GM12878 (cell line): ENCODE data around the gene SYNJ2. TPM values are rescaled to one million over a fixed set of nuclear protein-coding genes. Genes with fewer than 3 reads are reported as not detected.

ENCODE experiments used
- ATAC-seq: fragments of 200-7000 bp; cut with Tn5 transposase; 3 replicates; pipeline ENCODE4 v1.9.1; 2020; ENCODE audit warnings: mild to moderate bottlenecking, moderate library complexity
- BruUV-seq: library from RNA; stranded (reverse); fragments of 400-500 nt; replicated peaks from 2 replicates; lab custom pipeline; 2021; lab: Mats Ljungman, UMichigan
- CTCF ChIA-PET: fragments of 300-600 bp; sonication (Branson Sonifier 250); formaldehyde crosslinking; extraction: SDS; loops from one replicate; lab custom pipeline; 2021; ENCODE audit warnings: inconsistent platforms; lab: Yijun Ruan, JAX
- POLR2A ChIA-PET: fragments of 350-600 bp; formaldehyde crosslinking; extraction: SDS; loops from one replicate; lab custom pipeline; 2021; ENCODE audit warnings: inconsistent platforms; lab: Charles Lee
- RAD21 ChIA-PET: fragments of 300-600 bp; sonication (Branson Sonifier 250); formaldehyde crosslinking; loops from one replicate; lab custom pipeline; 2023; ENCODE audit warnings: antibody characterized with exemption; ENCODE audit not compliant: unreplicated experiment; lab: Charles Lee
- SMC1A ChIA-PET: fragments of 300-600 bp; sonication (Branson Sonifier 250); formaldehyde crosslinking; loops from one replicate; lab custom pipeline; 2023; ENCODE audit not compliant: unreplicated experiment, uncharacterized antibody; lab: Charles Lee
- DNase-seq: peaks from one replicate; pipeline ENCODE4 v3.0.0-alpha.2; 2011; ENCODE audit warnings: low read depth, low spot score
- FAIRE-seq: peaks from 3 replicates; lab custom pipeline; 2011; peaks lifted over from hg19 to GRCh38; lab: Jason Lieb, UNC
- H2AFZ ChIP-seq: 2 replicates; pipeline ENCODE4 v1.6.0; 2011; ENCODE audit warnings: low read depth, low read length, control low read depth; ENCODE audit not compliant: control insufficient read depth
- H3K27ac ChIP-seq: 2 replicates; pipeline ENCODE4 v1.5.1; 2011; ENCODE audit warnings: control low read depth; ENCODE audit not compliant: control insufficient read depth, insufficient read depth
- H3K27me3 ChIP-seq, 2 experiments: replicated peaks in 1 of 2; 2 replicates each; pipeline versions ENCODE4 v1.6.0 to v1.6.1; 2011; ENCODE audit warnings: low read length in 1 of 2; ENCODE audit not compliant: control insufficient read depth in 2 of 2, insufficient read depth in 2 of 2
- H3K36me3 ChIP-seq, 2 experiments: 2 replicates each; pipeline ENCODE4 v1.5.1; 2011; ENCODE audit warnings: low read length in 1 of 2; ENCODE audit not compliant: control insufficient read depth in 2 of 2, insufficient read depth in 2 of 2
- H3K4me1 ChIP-seq: 2 replicates; pipeline ENCODE4 v1.6.1; 2011; ENCODE audit warnings: mild to moderate bottlenecking, low read length, moderate library complexity, mixed read lengths; ENCODE audit not compliant: control insufficient read depth, insufficient read depth
- H3K4me2 ChIP-seq: 2 replicates; pipeline ENCODE4 v1.6.0; 2011; ENCODE audit warnings: control low read depth; ENCODE audit not compliant: control insufficient read depth, insufficient read depth
- H3K4me3 ChIP-seq: fragments of 200-600 bp; sonication (generic); 2 replicates; pipeline ENCODE4 v1.5.1; 2016
- H3K79me2 ChIP-seq: 2 replicates; pipeline ENCODE4 v1.6.0; 2011; ENCODE audit warnings: low read length; ENCODE audit not compliant: control insufficient read depth, insufficient read depth
- H3K9ac ChIP-seq: 2 replicates; pipeline ENCODE4 v1.8.0; 2011; ENCODE audit warnings: low read length, control low read depth, mixed read lengths; ENCODE audit not compliant: control insufficient read depth, insufficient read depth
- H3K9me3 ChIP-seq: replicated peaks from 3 replicates; pipeline ENCODE4 v1.5.1; 2011; ENCODE audit warnings: mild to moderate bottlenecking, low read length; ENCODE audit not compliant: control insufficient read depth, insufficient read depth
- H4K20me1 ChIP-seq: 2 replicates; pipeline ENCODE4 v1.6.0; 2011; ENCODE audit not compliant: control insufficient read depth, insufficient read depth
- ASH2L ChIP-seq: fragments of 300-600, 200-600 bp; sonication (generic); IDR thresholded peaks from 2 replicates; pipeline ENCODE4 v1.6.1; 2017; ENCODE audit warnings: low read depth, mild to moderate bottlenecking, borderline replicate concordance
- BACH1 ChIP-seq: fragments of 450-650 bp; IDR thresholded peaks from 2 replicates; pipeline ENCODE4 v1.6.1; 2017; ENCODE audit warnings: mild to moderate bottlenecking, borderline replicate concordance
- BCL11A ChIP-seq: IDR thresholded peaks from 2 replicates; pipeline ENCODE4 v1.6.1; 2011; ENCODE audit warnings: low read depth, low read length
- ETV6 ChIP-seq, 2 experiments: fragments of 450-650 bp in 1 of 2; IDR thresholded peaks in 1 of 2; conservative IDR thresholded peaks in 1 of 2; 2 replicates each; pipeline ENCODE4 v1.6.1; 2014; ENCODE audit warnings: antibody characterized with exemption in 1 of 2, borderline replicate concordance in 1 of 2, low read depth in 1 of 2, mild to moderate bottlenecking in 1 of 2, moderate library complexity in 1 of 2
- IKZF2 ChIP-seq, 2 experiments: fragments of 450-650 bp; IDR thresholded peaks; 2 replicates each; pipeline ENCODE4 v1.6.1; 2017; ENCODE audit warnings: mild to moderate bottlenecking in 2 of 2, moderate library complexity in 2 of 2
- IRF5 ChIP-seq: fragments of 450-650 bp; IDR thresholded peaks from 2 replicates; pipeline ENCODE4 v1.6.1; 2017; ENCODE audit warnings: borderline replicate concordance
- MLLT1 ChIP-seq: fragments of 450-650 bp; IDR thresholded peaks from 2 replicates; pipeline ENCODE4 v1.6.1; 2016; ENCODE audit warnings: mild to moderate bottlenecking
- MYC ChIP-seq: IDR thresholded peaks from 2 replicates; pipeline ENCODE4 v1.6.1; 2011; ENCODE audit warnings: mild to moderate bottlenecking, low read length, moderate library complexity, inconsistent platforms; ENCODE audit not compliant: insufficient read depth, insufficient replicate concordance, insufficient read length, severe bottlenecking
- NRF1 ChIP-seq: conservative IDR thresholded peaks from 2 replicates; pipeline ENCODE4 v1.6.1; 2011; ENCODE audit warnings: mild to moderate bottlenecking, low read depth, low read length, improper control_type of control experiment
- REST ChIP-seq: IDR thresholded peaks from 2 replicates; pipeline ENCODE4 v1.6.1; 2012; ENCODE audit warnings: mild to moderate bottlenecking, low read depth, low read length
- ZNF207 ChIP-seq: fragments of 450-650 bp; IDR thresholded peaks from 2 replicates; pipeline ENCODE4 v1.6.1; 2014; ENCODE audit warnings: antibody characterized with exemption, mild to moderate bottlenecking, borderline replicate concordance
- WGBS: methylation state at CpG from one replicate; pipeline ENCODE4 v1.1.6; 2016; ENCODE audit warnings: low lambda C conversion rate; ENCODE audit not compliant: insufficient replicate concordance, insufficient coverage; ENCODE audit errors: missing lambda C conversion rate; 5-methylcytosine and 5-hydroxymethylcytosine counted together
- in situ Hi-C: fragments of 300-500 bp; cut with MboI; formaldehyde crosslinking; loops from 9 replicates; pipeline ENCODE4 v1.14.3; 2018; ENCODE audit warnings: mixed read lengths
- intact Hi-C: fragments of 100-400 bp; cut with micrococcal nuclease; formaldehyde crosslinking; loops from one replicate; pipeline ENCODE4 v1.14.2; 2022; ENCODE audit not compliant: unreplicated experiment
- polyA plus RNA-seq, 11 experiments: library from polyadenylated mRNA; depleted of rRNA in 4 of 11; unstranded in 6 of 11; stranded (reverse) in 5 of 11; fragments of >200 nt; fragmentation: Nextera tagmentation in 4 of 11; fragmentation: Illumina TruSeq in 1 of 11; extraction: Ambion mirVana in 4 of 11; extraction: Trizol in 1 of 11; gene quantifications; 1 replicate in 1 of 11; 2 replicates in 10 of 11; pipeline versions ENCODE4 v1.2.1 to v1.2.3, GENCODE V29; 2011 to 2016; ENCODE audit warnings: inconsistent platforms in 2 of 11, missing spikeins in 2 of 11, low read depth in 1 of 11
- total RNA-seq, 4 experiments: library from RNA; depleted of rRNA in 3 of 4; stranded (reverse); fragments of >200 nt in 3 of 4; fragmentation: Illumina TruSeq in 1 of 4; extraction: Trizol in 1 of 4; gene quantifications; 2 replicates each; pipeline versions ENCODE4 v1.2.1 to v1.2.3, GENCODE V29; 2013 to 2021

The SYNJ2 gene
- total and polyA plus RNA-seq, 10 of the 15 experiments (the other 5 are each of a cell fraction or from before 2014, with no cell fraction given) = 0.11 to 1.8 (median 0.57) TPM

DNA sequence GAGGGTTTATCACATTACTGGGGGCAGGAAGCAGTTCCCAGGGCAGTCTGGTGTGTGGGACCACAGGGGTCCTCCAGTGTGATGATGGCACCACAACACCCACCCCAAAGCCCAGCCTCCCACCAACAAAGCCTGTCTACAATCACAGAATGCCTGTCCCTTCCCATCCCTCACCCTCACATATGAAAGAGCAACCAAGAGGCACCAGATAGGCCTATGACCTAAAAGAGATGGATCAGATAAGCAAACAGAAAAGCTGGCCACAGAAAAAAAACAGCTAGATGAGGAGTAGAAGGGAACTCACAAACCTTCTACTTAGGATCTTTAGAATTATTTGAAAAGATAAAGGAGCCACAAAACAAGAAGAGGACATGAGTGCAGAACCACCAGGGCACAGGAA is 132.1 kb downstream of the SYNJ2 start:
- H3K4me2 ChIP-seq = no peak overlapping the region
- intact Hi-C loops = no loop called here
- no peaks in the 10 kb centered on the region for H3K4me1 ChIP-seq
- no peak overlapping the region for H3K9ac ChIP-seq
- TF ChIP-seq ZNF207 = no peak
- TF ChIP-seq BACH1 = no peak
- no peak for TF ChIP-seq IKZF2 (IDR thresholded peaks at IDR 0.05)
- TF ChIP-seq ETV6 (conservative IDR thresholded peaks at IDR 0.05 in 1 of 2, IDR thresholded peaks at IDR 0.05 in 1 of 2; ENCODE audit: borderline replicate concordance in 1 of 2, low read depth in 1 of 2) = no peak
- TF ChIP-seq ASH2L = no peak
- TF ChIP-seq NRF1 = no peak
- no peaks in the 10 kb centered on the region for H3K27me3 ChIP-seq
- CTCF ChIA-PET = interaction anchor here (0.7 to 0.9 kb wide), 2 partner anchors 30 to 107 kb away, joined by 3 read pairs; no protein-coding TSS in a partner anchor
- H4K20me1 ChIP-seq = no peaks in the 10 kb centered on the region
- DNase-seq (no peak), FAIRE-seq (no peak), ATAC-seq (no peak)
- RAD21 ChIA-PET = no interaction called here
- H3K9me3 ChIP-seq = no peaks in the 10 kb centered on the region
- no TSS peak for BruUV-seq
- no peaks in the 10 kb centered on the region for H3K79me2 ChIP-seq
- SMC1A ChIA-PET = no interaction called here
- H3K36me3 ChIP-seq = no peaks in the 10 kb centered on the region
- H3K4me3 ChIP-seq = no peak overlapping the region
- POLR2A ChIA-PET = no interaction called here
- in situ Hi-C loops = no loop called here
- no peak overlapping the region for H3K27ac ChIP-seq
- no peak overlapping the region for H2AFZ ChIP-seq

- H3K4me1 ChIP-seq = no peaks in the 10 kb centered on the region
- H3K36me3 ChIP-seq = no peaks in the 10 kb centered on the region
- H2AFZ ChIP-seq = no peak overlapping the region
- FAIRE-seq = no peak
- in situ Hi-C loops (no loop called here), intact Hi-C loops (no loop called here)
- POLR2A ChIA-PET = no interaction called here
- SMC1A ChIA-PET = interaction anchor here (0.8 kb wide), 1 partner anchor 154 kb away, joined by 3 read pairs; no protein-coding TSS in a partner anchor
- H3K4me2 ChIP-seq = no peak overlapping the region
- no peak overlapping the region for H3K9ac ChIP-seq
- RAD21 ChIA-PET = no interaction called here
- no TSS peak for BruUV-seq
- CTCF ChIA-PET = no interaction called here
- no peak for TF ChIP-seq BCL11A
- no peak for TF ChIP-seq REST
- no peak for TF ChIP-seq MYC
- no peak for TF ChIP-seq MLLT1
- no peak for TF ChIP-seq IRF5
- H3K27ac ChIP-seq = no peak overlapping the region
- H4K20me1 ChIP-seq = no peaks in the 10 kb centered on the region
- H3K79me2 ChIP-seq = no peaks in the 10 kb centered on the region
- 80% methylated on average over 4 of the region's 4 CpGs for WGBS
- H3K4me3 ChIP-seq = no peak overlapping the region
- no peak for ATAC-seq
- H3K9me3 ChIP-seq = no peaks in the 10 kb centered on the region
- no peak for DNase-seq
- H3K27me3 ChIP-seq = no peaks in the 10 kb centered on the region
Measured at GRCh38 chr6:158115102-158115501, 133.4 kb downstream of the SYNJ2 start.
